Measurements from ENCODE around the gene RNU11. TPM values are rescaled to one million over a fixed set of nuclear protein-coding genes. Genes with fewer than 3 reads are reported as not detected.

RNU11 gene
- total RNA-seq (not detected), polyA plus RNA-seq (not detected)
- long read RNA-seq, donor 1, result 0 reads
- long read RNA-seq, donor 2, partial matches to known transcripts, result 0 of 1 reads
- long read RNA-seq, donor 2, other reads (novel, unspliced or antisense), result 0 of 1 reads

DNA sequence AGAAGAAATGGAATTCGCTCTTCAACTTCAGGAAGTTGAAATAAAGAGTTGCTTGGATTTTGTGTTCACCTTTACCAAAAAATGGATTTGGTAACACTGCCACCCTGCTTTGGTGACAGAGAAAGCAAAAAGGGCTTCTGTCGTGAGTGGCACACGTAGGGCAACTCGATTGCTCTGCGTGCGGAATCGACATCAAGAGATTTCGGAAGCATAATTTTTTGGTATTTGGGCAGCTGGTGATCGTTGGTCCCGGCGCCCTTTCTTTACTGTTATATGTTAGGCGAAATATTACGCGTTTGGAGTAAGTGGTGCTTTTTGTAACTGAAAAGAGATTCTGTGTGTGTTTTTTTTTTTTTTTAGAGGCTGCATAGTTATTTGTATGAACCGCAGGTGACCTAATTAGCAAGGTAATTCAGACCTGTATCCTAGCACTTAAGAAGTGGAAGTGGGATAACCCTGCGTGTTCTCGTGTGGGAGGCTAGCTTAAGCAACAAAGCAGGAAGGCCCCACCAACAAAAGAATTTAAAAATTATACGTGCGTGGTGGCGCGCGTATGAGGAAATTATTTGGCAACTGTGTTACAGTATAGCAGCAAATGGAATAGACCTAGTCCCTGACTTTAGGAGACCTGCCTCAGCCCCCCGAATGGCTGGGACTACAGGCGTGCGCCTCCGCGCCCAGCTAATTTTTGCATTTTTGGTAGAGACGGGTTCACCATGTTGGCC lies at the start of gene RNU11:
TSS of gene RNU11 (plus strand) at position 127 of the 725 bp plus-strand sequence.
- Histone ChIP-seq H3K9me3 (no peaks in the 10 kb centered on the region), H3K27me3 (replicated peaks in 1 of 7) (no peaks in the 10 kb centered on the region), H3K27ac (peak within 1 kb of the TSS; percentile 88 to 95 (median 95)), H3K36me3 (no peaks in the 10 kb centered on the region), H3K4me3 (peak within 1 kb of the TSS; percentile 20 to 65 (median 38)), H3K4me1 (peaks cover 10 to 55% (median 33%) of the 10 kb centered on the region in 6 donors)
- intact Hi-C loops (cut with DNase I; ENCODE audit: low total_unique reads), result no loop called here
- TF ChIP-seq CTCF (IDR thresholded peaks at IDR 0.05 in 8 of 11, conservative IDR thresholded peaks at IDR 0.05 in 3 of 11) (peak in 3 of 11 experiments; percentile 10 to 15 (median 15)), POLR2A (IDR thresholded peaks at IDR 0.05) (peak; percentile 99 to 100 (median 100)), POLR2AphosphoS5 (IDR thresholded peaks at IDR 0.05) (peak; percentile 74 to 100 (median 81))
- DNase-seq, result peak; percentile 92
- WGBS, 5 donors, result 1 to 3% (median 1%) methylated on average over 23 to 28 of the region's 28 CpGs

- DNase-seq, result no peak
Measured at GRCh38 chr1:28601696-28602095, 46.7 kb upstream of the RNU11 start.

DNA sequence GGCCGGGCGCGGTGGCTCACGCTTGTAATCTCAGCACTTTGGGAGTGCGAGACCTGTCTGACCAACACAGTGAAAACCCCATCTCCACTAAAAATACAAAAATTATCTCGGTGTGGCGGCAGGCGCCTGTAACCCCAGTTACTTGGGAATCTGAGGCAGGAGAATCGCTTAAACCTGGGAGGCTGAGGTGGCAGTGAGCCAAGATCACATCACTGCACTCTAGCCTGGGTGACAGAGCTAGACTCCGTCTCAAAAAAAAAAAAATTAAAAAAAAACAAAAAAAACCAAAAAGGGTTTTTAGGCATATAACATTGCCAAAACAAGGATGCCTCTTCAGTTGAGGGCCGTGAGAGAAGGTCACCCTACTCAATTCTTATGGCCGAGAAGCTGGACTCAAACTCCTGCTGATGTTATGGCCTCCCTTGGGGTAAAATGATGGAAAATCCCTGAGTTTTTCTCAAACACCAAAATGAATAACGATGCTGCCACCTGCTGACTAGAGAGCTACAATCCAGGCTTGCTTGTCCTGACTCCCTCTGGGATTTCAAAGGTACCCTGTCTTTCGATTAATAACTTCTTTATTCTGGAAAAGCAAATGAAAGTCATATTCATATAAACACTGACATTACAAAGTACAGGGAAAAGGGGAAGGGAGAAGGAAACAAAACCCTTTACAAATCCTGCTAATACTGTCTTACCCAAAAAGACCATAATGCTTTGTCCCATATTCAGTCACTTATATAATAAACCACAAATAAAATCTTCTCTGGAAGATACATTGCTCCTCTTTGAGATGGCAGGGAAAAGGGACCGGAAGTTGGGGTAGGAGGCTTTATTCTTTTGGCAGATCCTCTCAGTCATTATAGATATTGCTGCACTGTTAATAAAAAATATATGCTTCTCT lies 45.6 kb upstream of the RNU11 start:
- DNase-seq, result no peak
- H3K27ac ChIP-seq, result no peak overlapping the region
- no peaks in the 10 kb centered on the region for H3K9me3 ChIP-seq
- H3K36me3 ChIP-seq, result peaks cover 0 to 81% (median 49%) of the 10 kb centered on the region in 6 donors
- intact Hi-C loops (cut with DNase I; ENCODE audit: low total_unique reads), result no loop called here
- H3K4me1 ChIP-seq, result no peaks in the 10 kb centered on the region
- H3K27me3 ChIP-seq (replicated peaks in 1 of 7), result no peaks in the 10 kb centered on the region
- TF ChIP-seq POLR2A (IDR thresholded peaks at IDR 0.05) (no peak), CTCF (IDR thresholded peaks at IDR 0.05 in 8 of 11, conservative IDR thresholded peaks at IDR 0.05 in 3 of 11) (peak; percentile 36 to 73 (median 63))
- 72 to 81% (median 78%) methylated on average over 15 of the region's 15 CpGs for WGBS, 5 donors
- H3K4me3 ChIP-seq, result no peak overlapping the region

More at GRCh38 chr1:28601696-28602095, 46.7 kb upstream of the RNU11 start:
- WGBS, 5 donors, result 76 to 89% (median 83%) methylated on average over 3 of the region's 3 CpGs
- no peaks in the 10 kb centered on the region for H3K9me3 ChIP-seq
- H3K36me3 ChIP-seq, result peaks cover 0 to 70% (median 40%) of the 10 kb centered on the region in 6 donors
- H3K27me3 ChIP-seq (replicated peaks in 1 of 7), result no peaks in the 10 kb centered on the region
- intact Hi-C loops (cut with DNase I; ENCODE audit: low total_unique reads), result no loop called here
- no peak overlapping the region for H3K4me3 ChIP-seq
- no peak overlapping the region for H3K27ac ChIP-seq
- TF ChIP-seq CTCF (IDR thresholded peaks at IDR 0.05 in 8 of 11, conservative IDR thresholded peaks at IDR 0.05 in 3 of 11), result no peak
- TF ChIP-seq POLR2AphosphoS5 (IDR thresholded peaks at IDR 0.05), result no peak
- TF ChIP-seq POLR2A (IDR thresholded peaks at IDR 0.05), result no peak
- no peaks in the 10 kb centered on the region for H3K4me1 ChIP-seq
